Measurements from ENCODE around the gene CEP89.

DNA sequence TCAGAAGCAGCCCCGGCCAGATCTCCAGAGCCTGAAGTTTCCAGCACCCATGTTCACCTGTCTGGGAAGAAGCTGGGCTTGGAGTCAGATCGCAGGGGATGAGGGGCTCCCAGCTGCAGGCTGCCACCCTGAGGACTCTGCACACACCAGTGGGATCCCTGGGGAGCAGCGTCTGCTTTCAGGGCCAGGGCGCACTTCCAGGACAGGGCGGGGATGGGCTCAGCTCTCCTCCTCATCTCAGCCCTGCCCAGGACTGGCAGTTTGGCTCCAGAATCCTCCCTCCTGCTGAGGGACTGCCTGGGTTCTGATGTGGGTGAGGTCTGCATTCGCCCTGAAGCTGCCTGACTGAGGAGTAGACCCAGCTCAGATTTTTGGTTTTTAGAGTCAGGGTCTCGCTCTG, 105.7 kb downstream of the CEP89 start:
- TF ChIP-seq, protein P1, sequence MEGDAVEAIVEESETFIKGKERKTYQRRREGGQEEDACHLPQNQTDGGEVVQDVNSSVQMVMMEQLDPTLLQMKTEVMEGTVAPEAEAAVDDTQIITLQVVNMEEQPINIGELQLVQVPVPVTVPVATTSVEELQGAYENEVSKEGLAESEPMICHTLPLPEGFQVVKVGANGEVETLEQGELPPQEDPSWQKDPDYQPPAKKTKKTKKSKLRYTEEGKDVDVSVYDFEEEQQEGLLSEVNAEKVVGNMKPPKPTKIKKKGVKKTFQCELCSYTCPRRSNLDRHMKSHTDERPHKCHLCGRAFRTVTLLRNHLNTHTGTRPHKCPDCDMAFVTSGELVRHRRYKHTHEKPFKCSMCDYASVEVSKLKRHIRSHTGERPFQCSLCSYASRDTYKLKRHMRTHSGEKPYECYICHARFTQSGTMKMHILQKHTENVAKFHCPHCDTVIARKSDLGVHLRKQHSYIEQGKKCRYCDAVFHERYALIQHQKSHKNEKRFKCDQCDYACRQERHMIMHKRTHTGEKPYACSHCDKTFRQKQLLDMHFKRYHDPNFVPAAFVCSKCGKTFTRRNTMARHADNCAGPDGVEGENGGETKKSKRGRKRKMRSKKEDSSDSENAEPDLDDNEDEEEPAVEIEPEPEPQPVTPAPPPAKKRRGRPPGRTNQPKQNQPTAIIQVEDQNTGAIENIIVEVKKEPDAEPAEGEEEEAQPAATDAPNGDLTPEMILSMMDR (IDR thresholded peaks at IDR 0.05): no peak
- TF ChIP-seq POLR2A (IDR thresholded peaks at IDR 0.05): no peak
